ENCODE results near the gene ISG15. TPM values are rescaled to one million over a fixed set of nuclear protein-coding genes. Genes with fewer than 3 reads are reported as not detected.
"Not testable (repeated sequence)": the region's sequence is repeated elsewhere in the genome, so short reads cannot be mapped to it uniquely, and the experiment has no call there.

Gene ISG15
- total RNA-seq, 5 donors from 2014 or later (not counting 1 experiment from before 2014, with no cell fraction given) = 29.1 to 69.8 (median 48.5) TPM

- CTCF ChIA-PET = interaction anchor here in 1 of 2 donors (0.7 kb wide), 2 partner anchors 78 to 107 kb away, joined by 3 to 4 read pairs; no protein-coding TSS in a partner anchor
Observed at GRCh38 chr1:975896-976683, 37.2 kb upstream of the ISG15 start.

GRCh38 chr1:976791-977190 is 36.5 kb upstream of the ISG15 start:
- H3K4me3 Mint-ChIP-seq; ATAC-seq (replicated peaks in 1 of 4); H3K27ac ChIP-seq (ENCODE audit: low read length); H3K27ac Mint-ChIP-seq; H3K9me3 ChIP-seq; H3K36me3 Mint-ChIP-seq; CTCF ChIA-PET; H3K9me3 Mint-ChIP-seq; POLR2A ChIA-PET; H3K4me3 ChIP-seq (ENCODE audit: control insufficient read depth in 1 of 2, extremely low read depth in 1 of 2, low read length in 1 of 2); H3K4me1 Mint-ChIP-seq; H3K36me3 ChIP-seq (ENCODE audit: control insufficient read depth in 2 of 2, extremely low read depth in 1 of 2, insufficient read depth in 1 of 2, low read length in 1 of 2); DNase-seq: not testable (repeated sequence)
- Histone ChIP-seq H3K4me1 (ENCODE audit: control insufficient read depth in 1 of 2, extremely low read depth in 1 of 2, insufficient read depth in 2 of 2, low read length in 2 of 2) (peaks cover 2 to 10% of the 10 kb centered on the region in 2 experiments), H3K27me3 (replicated peaks in 1 of 2; ENCODE audit: control insufficient read depth in 2 of 2, extremely low read depth in 1 of 2, insufficient read depth in 2 of 2, low read length in 1 of 2) (peaks cover 0 to 71% of the 10 kb centered on the region in 2 experiments)
- H3K27me3 Mint-ChIP-seq = peaks cover 5 to 19% of the 10 kb centered on the region in 2 donors
- WGBS (ENCODE audit: insufficient coverage) = no CpG with 5 or more reads among the region's 39 CpGs

More at GRCh38 chr1:975896-976683, 37.2 kb upstream of the ISG15 start:
- peaks cover 5 to 17% of the 10 kb centered on the region in 2 donors for H3K27me3 Mint-ChIP-seq
- Histone ChIP-seq H3K27ac (ENCODE audit: low read length) (no peak overlapping the region), H3K4me3 (ENCODE audit: control insufficient read depth in 1 of 2, extremely low read depth in 1 of 2, low read length in 1 of 2) (peak overlapping the region in 1 of 2 donors; percentile 23), H3K36me3 (ENCODE audit: control insufficient read depth in 2 of 2, extremely low read depth in 1 of 2, insufficient read depth in 1 of 2, low read length in 1 of 2) (no peaks in the 10 kb centered on the region), H3K9me3 (no peaks in the 10 kb centered on the region), H3K4me1 (ENCODE audit: control insufficient read depth in 1 of 2, extremely low read depth in 1 of 2, insufficient read depth in 2 of 2, low read length in 2 of 2) (peaks cover 2 to 10% of the 10 kb centered on the region in 2 experiments), H3K27me3 (replicated peaks in 1 of 2; ENCODE audit: control insufficient read depth in 2 of 2, extremely low read depth in 1 of 2, insufficient read depth in 2 of 2, low read length in 1 of 2) (peaks cover 0 to 73% of the 10 kb centered on the region in 2 experiments)
- POLR2A ChIA-PET = no interaction called here
- H3K4me3 Mint-ChIP-seq = peak overlapping the region in 1 of 3 donors; percentile 44
- 1% methylated on average over 32 of the region's 40 CpGs for WGBS (ENCODE audit: insufficient coverage)
- H3K27ac Mint-ChIP-seq = no peak overlapping the region
- no peaks in the 10 kb centered on the region for H3K36me3 Mint-ChIP-seq
- ATAC-seq (replicated peaks in 1 of 4) (peak; percentile 89 to 92 (median 90)), DNase-seq (peak in 29 of 35 experiments; percentile 29 to 81 (median 58))
- no peaks in the 10 kb centered on the region for H3K9me3 Mint-ChIP-seq
- peaks cover 5 to 8% (median 6%) of the 10 kb centered on the region in 3 donors for H3K4me1 Mint-ChIP-seq

- 90% methylated on average over 35 of the region's 44 CpGs for WGBS (ENCODE audit: insufficient coverage)
- H3K4me1 ChIP-seq (ENCODE audit: control insufficient read depth in 1 of 2, extremely low read depth in 1 of 2, insufficient read depth in 2 of 2, low read length in 2 of 2) = peaks cover 2 to 10% of the 10 kb centered on the region in 2 experiments
- H3K9me3 Mint-ChIP-seq = no peaks in the 10 kb centered on the region
- H3K4me3 Mint-ChIP-seq = peak overlapping the region in 2 of 3 donors; percentile 6 to 52
- peaks cover 11 to 25% of the 10 kb centered on the region in 2 donors for H3K27me3 Mint-ChIP-seq
- ChIA-PET CTCF (no interaction called here), POLR2A (no interaction called here)
- peaks cover 5 to 8% (median 6%) of the 10 kb centered on the region in 3 donors for H3K4me1 Mint-ChIP-seq
- H3K27ac Mint-ChIP-seq = peak overlapping the region in 1 of 2 donors; percentile 16
- H3K9me3 ChIP-seq = no peaks in the 10 kb centered on the region
- no peak overlapping the region for H3K4me3 ChIP-seq (ENCODE audit: control insufficient read depth in 1 of 2, extremely low read depth in 1 of 2, low read length in 1 of 2)
- peaks cover 0 to 72% of the 10 kb centered on the region in 2 experiments for H3K27me3 ChIP-seq (replicated peaks in 1 of 2; ENCODE audit: control insufficient read depth in 2 of 2, extremely low read depth in 1 of 2, insufficient read depth in 2 of 2, low read length in 1 of 2)
- H3K36me3 ChIP-seq (ENCODE audit: control insufficient read depth in 2 of 2, extremely low read depth in 1 of 2, insufficient read depth in 1 of 2, low read length in 1 of 2) = no peaks in the 10 kb centered on the region
- H3K36me3 Mint-ChIP-seq = no peaks in the 10 kb centered on the region
- H3K27ac ChIP-seq (ENCODE audit: low read length) = no peak overlapping the region
- ATAC-seq (replicated peaks in 1 of 4) (no peak), DNase-seq (no peak)
Observed at GRCh38 chr1:978069-978834, 35.0 kb upstream of the ISG15 start.

- H3K9me3 Mint-ChIP-seq = no peaks in the 10 kb centered on the region
- whole genome bisulfite sequencing (ENCODE audit: insufficient coverage) = 92% methylated on average over 49 of the region's 60 CpGs
- H3K27me3 Mint-ChIP-seq = peaks cover 13 to 28% of the 10 kb centered on the region in 2 donors
- ATAC-seq (replicated peaks in 1 of 4) (no peak), DNase-seq (no peak)
- peaks cover 0 to 70% of the 10 kb centered on the region in 2 experiments for H3K27me3 ChIP-seq (replicated peaks in 1 of 2; ENCODE audit: control insufficient read depth in 2 of 2, extremely low read depth in 1 of 2, insufficient read depth in 2 of 2, low read length in 1 of 2)
- H3K36me3 Mint-ChIP-seq = no peaks in the 10 kb centered on the region
- H3K27ac Mint-ChIP-seq = no peak overlapping the region
- no peaks in the 10 kb centered on the region for H3K36me3 ChIP-seq (ENCODE audit: control insufficient read depth in 2 of 2, extremely low read depth in 1 of 2, insufficient read depth in 1 of 2, low read length in 1 of 2)
- peaks cover 2 to 14% of the 10 kb centered on the region in 2 experiments for H3K4me1 ChIP-seq (ENCODE audit: control insufficient read depth in 1 of 2, extremely low read depth in 1 of 2, insufficient read depth in 2 of 2, low read length in 2 of 2)
- ChIA-PET POLR2A (no interaction called here), CTCF (no interaction called here)
- no peaks in the 10 kb centered on the region for H3K9me3 ChIP-seq
- no peak overlapping the region for H3K27ac ChIP-seq (ENCODE audit: low read length)
- no peak overlapping the region for H3K4me3 Mint-ChIP-seq
- H3K4me1 Mint-ChIP-seq = peaks cover 5 to 8% (median 6%) of the 10 kb centered on the region in 3 donors
- H3K4me3 ChIP-seq (ENCODE audit: control insufficient read depth in 1 of 2, extremely low read depth in 1 of 2, low read length in 1 of 2) = no peak overlapping the region
Observed at GRCh38 chr1:978835-979743, 34.2 kb upstream of the ISG15 start.

GRCh38 chr1:979744-980072 is 33.6 kb upstream of the ISG15 start:
- Histone ChIP-seq H3K9me3 (no peaks in the 10 kb centered on the region), H3K4me1 (ENCODE audit: control insufficient read depth in 1 of 2, extremely low read depth in 1 of 2, insufficient read depth in 2 of 2, low read length in 2 of 2) (peaks cover 2 to 16% of the 10 kb centered on the region in 2 experiments), H3K27ac (ENCODE audit: low read length) (no peak overlapping the region), H3K4me3 (ENCODE audit: control insufficient read depth in 1 of 2, extremely low read depth in 1 of 2, low read length in 1 of 2) (no peak overlapping the region), H3K27me3 (replicated peaks in 1 of 2; ENCODE audit: control insufficient read depth in 2 of 2, extremely low read depth in 1 of 2, insufficient read depth in 2 of 2, low read length in 1 of 2) (peaks cover 0 to 70% of the 10 kb centered on the region in 2 experiments), H3K36me3 (ENCODE audit: control insufficient read depth in 2 of 2, extremely low read depth in 1 of 2, insufficient read depth in 1 of 2, low read length in 1 of 2) (no peaks in the 10 kb centered on the region)
- ChIA-PET POLR2A (no interaction called here), CTCF (no interaction called here)
- ATAC-seq (replicated peaks in 1 of 4) (no peak), DNase-seq (no peak)
- Mint-ChIP-seq H3K4me1 (peaks cover 5 to 8% (median 6%) of the 10 kb centered on the region in 3 donors), H3K27ac (no peak overlapping the region), H3K9me3 (no peaks in the 10 kb centered on the region), H3K27me3 (peaks cover 13 to 27% of the 10 kb centered on the region in 2 donors), H3K36me3 (no peaks in the 10 kb centered on the region), H3K4me3 (no peak overlapping the region)
- 95% methylated on average over 9 of the region's 9 CpGs for WGBS (ENCODE audit: insufficient coverage)

Measured in T-cell (primary cell).